Measurements from ENCODE around the gene MED12L.

The MED12L gene

DNA sequence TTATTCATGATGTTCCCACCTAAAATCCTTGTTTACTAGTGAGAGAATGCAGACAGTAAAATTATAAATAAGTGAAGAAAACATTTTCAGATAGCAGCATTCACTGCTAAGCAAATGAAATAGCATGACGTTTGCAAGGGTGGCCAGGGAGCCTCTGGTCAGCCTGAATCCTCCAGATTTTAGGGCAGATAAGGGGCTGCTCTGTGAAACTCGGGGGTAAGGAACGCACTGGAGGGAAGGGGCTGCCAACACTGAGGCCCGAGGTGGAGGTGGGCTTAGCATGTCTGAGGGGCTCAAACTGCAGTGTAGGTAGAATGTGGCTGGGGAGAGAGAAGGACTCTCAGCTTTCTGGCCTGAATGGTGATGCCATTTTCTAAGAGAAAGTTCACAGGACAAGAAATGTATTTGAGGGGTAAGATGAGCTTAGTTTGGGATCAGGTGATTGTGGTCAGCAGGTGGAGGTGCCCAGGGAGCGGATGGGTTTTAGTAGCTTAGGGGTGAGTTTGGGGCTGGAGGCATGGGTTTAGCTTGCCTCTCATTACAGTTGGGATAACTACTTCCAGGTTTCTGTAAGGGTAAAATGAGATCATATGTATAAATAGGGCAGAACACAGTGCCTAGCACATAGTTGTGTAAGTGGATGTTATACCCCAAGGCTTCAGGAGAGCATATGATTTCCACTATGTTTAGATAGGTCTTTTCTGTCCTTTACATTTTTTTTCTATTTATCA lies 97.0 kb downstream of the MED12L start:
- TF ChIP-seq, protein P1, sequence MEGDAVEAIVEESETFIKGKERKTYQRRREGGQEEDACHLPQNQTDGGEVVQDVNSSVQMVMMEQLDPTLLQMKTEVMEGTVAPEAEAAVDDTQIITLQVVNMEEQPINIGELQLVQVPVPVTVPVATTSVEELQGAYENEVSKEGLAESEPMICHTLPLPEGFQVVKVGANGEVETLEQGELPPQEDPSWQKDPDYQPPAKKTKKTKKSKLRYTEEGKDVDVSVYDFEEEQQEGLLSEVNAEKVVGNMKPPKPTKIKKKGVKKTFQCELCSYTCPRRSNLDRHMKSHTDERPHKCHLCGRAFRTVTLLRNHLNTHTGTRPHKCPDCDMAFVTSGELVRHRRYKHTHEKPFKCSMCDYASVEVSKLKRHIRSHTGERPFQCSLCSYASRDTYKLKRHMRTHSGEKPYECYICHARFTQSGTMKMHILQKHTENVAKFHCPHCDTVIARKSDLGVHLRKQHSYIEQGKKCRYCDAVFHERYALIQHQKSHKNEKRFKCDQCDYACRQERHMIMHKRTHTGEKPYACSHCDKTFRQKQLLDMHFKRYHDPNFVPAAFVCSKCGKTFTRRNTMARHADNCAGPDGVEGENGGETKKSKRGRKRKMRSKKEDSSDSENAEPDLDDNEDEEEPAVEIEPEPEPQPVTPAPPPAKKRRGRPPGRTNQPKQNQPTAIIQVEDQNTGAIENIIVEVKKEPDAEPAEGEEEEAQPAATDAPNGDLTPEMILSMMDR (IDR thresholded peaks at IDR 0.05; ENCODE audit: low read length, missing control alignments): no peak
- H3K4me3 ChIP-seq (replicated peaks; ENCODE audit: low read depth, low read length): no peak overlapping the region
- DNase-seq (ENCODE audit: low read depth): no peak

DNA sequence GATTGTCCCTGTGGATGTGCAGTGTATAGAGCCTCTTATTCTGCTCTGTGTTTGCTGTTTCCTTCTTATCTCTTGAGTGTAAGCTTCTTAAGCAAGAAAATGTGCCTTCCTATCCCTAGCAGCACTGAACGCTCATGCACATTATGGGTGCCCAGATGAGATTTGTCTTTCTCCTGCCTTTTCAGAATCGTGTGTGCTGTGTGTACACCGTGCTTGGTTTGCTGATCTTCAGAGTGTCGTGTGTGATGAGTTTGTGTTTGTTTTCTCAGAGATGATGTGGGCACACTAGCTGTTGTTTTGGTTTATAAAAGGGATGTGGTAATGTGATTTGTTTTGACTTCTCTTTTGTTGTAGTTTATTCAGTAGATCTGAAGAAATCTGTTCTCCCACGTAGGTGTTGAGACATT lies 97.8 kb downstream of the MED12L start:
- TF ChIP-seq, protein P1 (IDR thresholded peaks at IDR 0.05; ENCODE audit: low read length, missing control alignments): no peak
- no peak for DNase-seq (ENCODE audit: low read depth)
- H3K4me3 ChIP-seq (replicated peaks; ENCODE audit: low read depth, low read length): no peak overlapping the region

DNA sequence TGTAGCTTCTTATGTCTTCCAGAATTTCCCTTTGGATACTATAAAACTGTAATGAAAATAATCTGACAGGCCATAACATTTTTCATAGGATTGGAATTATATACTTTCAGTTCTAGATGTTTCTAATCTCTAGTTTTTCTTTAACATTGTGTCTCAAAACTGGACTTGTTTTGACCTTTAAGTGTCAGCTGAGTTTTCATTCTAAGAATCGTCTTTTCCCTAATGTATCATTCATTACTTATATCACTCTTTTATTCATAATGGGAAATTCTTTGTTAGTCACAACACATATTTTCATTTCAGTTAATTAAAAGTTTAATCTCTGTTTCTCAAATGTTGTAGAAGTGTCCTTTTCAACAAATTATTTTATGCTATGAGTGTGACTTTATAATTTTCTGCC lies 105.6 kb downstream of the MED12L start:
- TF ChIP-seq, protein P1 (IDR thresholded peaks at IDR 0.05; ENCODE audit: low read length, missing control alignments): no peak
- DNase-seq (ENCODE audit: low read depth): no peak
- H3K4me3 ChIP-seq (replicated peaks; ENCODE audit: low read depth, low read length): no peak overlapping the region

DNA sequence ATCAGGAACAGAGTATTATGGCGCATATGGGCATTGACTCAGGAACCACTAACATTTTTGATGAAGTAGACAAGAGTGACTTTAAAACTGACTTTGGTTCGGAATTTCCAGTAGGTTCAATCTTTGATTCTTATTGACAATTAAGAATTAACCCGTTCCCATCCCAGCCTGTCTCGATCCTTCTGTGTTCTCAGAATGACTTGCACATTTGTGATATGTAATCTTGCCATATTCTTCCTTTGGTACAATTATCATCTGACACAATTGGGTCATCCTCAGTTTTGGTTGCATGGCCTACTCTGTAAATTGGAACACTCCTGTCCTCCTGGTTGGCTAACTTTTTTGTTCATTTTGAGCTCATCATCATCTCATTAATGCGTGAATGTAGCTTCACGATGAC lies 107.1 kb downstream of the MED12L start:
- no peak for DNase-seq (ENCODE audit: low read depth)
- H3K4me3 ChIP-seq (replicated peaks; ENCODE audit: low read depth, low read length): no peak overlapping the region
- TF ChIP-seq, protein P1 (IDR thresholded peaks at IDR 0.05; ENCODE audit: low read length, missing control alignments): no peak

DNA sequence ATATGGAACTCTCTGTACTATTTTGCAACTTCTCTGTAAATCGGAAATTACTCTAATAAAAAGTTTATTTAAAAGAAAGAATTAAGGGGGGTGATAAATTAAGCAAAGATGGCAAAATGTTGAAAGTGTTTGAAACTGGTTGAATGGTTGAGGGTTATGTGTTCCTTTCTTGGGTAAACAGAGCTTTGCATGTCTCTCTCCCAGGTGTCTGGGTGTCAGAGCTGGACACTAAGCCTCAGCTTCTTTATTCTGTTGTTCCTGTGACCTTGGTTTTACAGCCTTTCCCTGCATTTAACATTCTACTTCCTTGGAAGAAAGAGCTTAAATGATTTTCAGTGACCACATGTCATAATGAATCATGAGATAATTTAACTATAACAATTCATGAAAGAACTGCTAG lies 110.4 kb downstream of the MED12L start:
- no peak overlapping the region for H3K4me3 ChIP-seq (replicated peaks; ENCODE audit: low read depth, low read length)
- DNase-seq (ENCODE audit: low read depth): no peak
- TF ChIP-seq, protein P1 (IDR thresholded peaks at IDR 0.05; ENCODE audit: low read length, missing control alignments): no peak

DNA sequence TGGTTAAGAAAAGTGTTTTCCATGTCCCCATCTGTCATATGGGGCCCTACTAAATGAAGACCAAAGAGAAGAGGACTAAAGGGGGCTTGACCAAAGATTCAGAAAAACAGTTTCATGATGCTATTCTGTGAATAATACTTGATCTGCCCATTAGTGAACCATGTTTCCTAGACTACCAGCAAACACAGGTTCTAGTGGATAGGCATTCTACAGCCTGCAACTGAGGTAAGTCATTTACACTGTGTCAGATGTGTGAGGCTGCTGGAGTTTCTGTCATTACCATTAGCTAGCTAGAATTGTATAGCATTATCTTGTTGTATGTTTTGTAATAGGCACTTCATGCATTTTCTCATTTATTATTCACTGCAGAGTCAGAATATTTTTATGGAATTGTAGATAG lies 111.0 kb downstream of the MED12L start:
- no peak overlapping the region for H3K4me3 ChIP-seq (replicated peaks; ENCODE audit: low read depth, low read length)
- DNase-seq (ENCODE audit: low read depth): no peak
- TF ChIP-seq, protein P1 (IDR thresholded peaks at IDR 0.05; ENCODE audit: low read length, missing control alignments): no peak

DNA sequence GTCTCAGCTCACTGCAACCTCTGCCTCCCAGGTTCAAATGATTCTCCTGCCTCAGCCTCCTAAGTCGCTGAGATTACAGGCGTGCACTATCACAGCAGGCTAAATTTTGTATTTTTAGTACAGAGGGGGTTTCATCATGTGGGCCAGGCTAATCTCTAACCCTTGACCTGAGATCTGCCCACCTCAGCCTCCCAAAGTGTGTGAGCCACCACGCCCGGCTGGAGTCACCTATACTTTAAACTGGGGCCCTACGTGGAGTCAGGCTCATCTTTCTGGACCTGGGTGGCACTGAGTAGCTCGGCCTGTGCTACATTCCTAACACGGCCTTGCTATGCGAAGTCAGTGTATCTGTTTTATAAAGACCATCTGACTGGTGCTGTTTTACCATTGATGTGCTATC lies 111.8 kb downstream of the MED12L start:
- TF ChIP-seq, protein P1 (IDR thresholded peaks at IDR 0.05; ENCODE audit: low read length, missing control alignments): no peak
- DNase-seq (ENCODE audit: low read depth): no peak
- H3K4me3 ChIP-seq (replicated peaks; ENCODE audit: low read depth, low read length): no peak overlapping the region

All from fibroblast of pulmonary artery (primary cell).